ENCODE measurements around the gene PROM1.

The PROM1 gene

DNA sequence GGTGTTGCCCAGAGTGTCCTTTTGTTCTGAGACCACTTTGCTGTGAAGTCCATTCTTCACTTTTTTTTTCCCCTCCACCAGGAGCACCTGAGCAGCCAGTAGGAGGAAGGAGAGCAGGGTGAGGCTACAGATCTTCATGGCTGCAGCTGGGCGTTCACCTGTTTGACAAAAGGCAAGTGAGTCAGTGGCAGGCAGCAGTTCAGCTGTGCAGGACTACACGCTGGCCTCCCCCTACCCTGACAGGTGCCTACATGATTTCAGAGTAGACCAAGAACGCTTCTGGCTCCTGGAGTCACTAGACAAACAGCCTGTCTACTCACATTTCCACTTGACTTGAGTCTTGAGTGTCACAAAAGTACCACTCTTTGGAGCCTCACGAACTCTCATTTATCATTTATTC, 147.3 kb downstream of the PROM1 start:
- DNase-seq = no peak

DNA sequence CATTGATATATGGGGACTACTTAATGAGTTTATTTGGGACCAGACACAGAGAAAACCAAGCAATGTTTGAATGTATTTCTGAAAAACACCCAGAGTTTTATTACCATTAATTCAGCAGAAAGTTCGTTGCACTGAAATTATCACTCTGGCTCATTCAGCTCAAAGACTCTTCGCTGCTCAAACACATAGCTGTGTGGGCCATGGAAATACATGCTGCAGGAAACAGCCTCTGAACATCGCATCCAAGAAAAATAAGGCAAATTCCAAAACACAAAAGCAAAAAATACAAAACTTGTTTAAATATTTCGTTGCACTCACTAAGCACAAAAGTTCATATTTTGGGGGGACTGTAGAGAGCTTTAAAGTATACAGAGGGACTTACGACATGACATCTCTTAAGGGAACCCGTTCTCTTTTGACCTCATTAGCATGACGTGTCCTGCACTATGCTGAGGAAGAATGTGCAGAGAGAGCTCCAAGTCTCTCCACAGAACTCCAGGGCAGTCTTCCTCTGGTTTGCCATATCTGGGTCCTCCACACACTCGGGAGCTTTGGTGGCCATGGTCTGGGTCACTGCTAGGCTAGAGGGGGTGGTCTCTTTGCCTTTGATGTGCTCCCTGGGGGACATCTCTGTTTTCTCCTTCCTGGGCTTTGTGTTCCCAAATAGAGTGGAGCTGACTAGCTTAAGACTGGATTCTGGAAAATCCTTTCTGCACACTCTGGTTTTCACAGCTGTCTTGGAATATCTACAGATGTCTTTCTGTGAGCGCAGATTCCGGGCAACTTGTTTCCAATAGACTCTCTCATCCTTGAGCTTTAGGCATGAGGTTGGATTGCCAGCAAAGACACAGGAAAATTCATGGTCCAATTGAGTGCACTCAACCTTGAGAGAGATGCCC, 148.1 kb downstream of the PROM1 start:
- no peak for DNase-seq

DNA sequence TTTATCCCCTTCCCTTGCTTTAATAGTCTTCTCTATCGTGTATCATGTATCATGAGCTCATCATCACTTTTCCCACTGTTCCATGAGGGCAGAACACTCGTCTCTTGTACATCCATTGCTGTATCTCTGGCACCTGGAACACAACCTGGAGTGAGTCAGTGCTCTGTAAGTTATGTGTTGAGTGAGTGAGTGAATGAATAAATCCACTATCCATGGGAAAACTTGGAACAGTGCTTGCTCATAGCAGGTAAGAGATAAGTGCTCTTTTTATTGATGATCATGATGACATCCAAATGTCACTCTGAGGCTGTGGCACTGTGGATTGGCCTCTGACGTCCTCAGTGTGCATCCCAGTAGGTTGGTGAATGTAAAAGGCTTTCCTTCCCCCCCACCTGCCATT, 149.6 kb downstream of the PROM1 start:
- no peak for DNase-seq

DNA sequence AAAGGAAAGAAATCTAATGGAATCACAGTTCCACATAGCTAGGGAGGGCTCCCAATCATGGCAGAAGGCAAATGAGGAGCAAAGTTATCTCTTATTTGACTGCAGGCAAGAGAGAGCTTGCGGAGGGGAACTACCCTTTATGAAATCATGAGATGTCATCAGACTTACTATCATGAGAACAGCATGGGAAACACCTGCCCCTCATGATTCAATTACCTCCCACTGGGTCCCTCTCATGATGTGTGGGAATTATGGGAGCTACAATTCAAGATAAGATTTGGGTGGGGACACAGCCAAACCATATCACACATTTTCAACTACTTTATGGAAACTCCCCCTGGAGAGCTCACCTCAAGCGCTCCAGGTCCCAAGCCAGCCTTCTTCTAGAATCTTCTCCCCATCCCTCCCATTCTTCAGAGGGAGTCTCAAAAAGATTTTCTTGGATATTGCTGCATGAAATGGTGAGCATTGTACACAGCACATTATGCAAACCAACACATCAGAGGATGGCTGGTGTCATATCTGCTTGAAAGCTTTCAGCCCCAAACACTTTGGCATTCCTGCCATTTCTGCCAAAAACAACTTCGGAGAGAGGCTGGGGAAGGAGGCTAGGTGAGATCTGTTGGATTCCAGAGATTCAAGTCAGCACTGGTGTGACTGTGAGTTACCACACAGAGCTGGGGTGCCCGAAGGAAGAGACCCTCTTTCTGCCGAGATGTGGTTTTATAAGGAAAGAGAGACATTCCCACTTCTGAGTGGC, 152.2 kb downstream of the PROM1 start:
- DNase-seq = no peak

DNA sequence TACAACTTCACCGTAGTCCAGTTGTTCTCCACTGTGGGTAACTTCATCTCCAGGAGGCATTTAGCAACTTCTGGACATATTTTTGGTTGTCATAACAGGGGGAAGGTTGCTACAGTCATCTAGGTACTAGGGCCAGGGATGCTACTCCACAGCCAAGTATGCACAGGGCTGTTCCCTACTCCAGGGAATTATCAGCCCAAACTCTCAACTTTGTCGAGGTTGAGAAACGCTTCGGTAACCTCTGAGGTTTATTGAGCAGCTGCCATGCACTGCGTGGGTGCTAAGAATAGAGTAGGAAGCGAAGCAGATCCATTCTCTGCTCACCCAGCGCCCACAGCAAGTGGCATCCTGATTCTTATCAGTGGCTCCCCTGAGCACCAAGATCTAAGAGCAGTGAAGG, 153.5 kb downstream of the PROM1 start:
- DNase-seq = no peak

DNA sequence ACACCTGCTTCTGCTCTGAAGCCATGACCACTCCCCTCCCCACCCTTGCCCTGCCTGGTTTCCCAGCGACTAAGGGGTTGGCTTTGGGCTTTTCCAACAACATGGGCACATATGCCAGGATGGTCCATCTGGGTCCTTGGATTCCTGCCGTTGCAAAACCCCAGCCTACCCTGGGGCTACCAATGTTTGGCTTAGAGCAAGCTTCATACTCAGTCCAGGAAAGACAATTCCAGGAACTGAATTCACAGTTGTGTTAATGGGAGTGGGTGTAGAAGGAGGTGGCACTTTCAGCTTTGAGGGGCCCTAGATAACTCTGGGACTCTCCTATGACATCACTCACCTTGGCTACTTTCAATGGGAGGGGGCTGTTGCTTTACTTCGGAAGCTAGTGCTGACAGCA, 154.3 kb downstream of the PROM1 start:
- no peak for DNase-seq

DNA sequence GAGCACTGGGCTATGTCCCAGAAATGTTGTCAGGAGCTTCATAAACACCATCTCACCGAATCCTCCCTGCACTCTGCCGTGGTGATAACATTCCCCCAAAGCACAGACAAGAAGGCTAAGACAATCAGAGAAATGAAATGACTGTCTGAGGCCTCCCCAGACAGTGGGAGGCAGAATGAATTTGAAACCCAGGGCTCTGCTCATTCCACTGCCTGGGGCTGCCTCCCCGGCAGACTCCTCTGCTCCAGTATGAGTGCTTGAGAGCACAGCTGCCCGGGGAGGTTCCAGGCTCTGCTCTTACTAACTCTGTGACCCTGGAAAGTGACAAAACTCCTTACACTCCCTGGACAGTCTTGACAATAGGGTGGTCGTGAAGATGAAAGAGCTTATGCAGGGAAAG, 154.9 kb downstream of the PROM1 start:
- DNase-seq = no peak

DNA sequence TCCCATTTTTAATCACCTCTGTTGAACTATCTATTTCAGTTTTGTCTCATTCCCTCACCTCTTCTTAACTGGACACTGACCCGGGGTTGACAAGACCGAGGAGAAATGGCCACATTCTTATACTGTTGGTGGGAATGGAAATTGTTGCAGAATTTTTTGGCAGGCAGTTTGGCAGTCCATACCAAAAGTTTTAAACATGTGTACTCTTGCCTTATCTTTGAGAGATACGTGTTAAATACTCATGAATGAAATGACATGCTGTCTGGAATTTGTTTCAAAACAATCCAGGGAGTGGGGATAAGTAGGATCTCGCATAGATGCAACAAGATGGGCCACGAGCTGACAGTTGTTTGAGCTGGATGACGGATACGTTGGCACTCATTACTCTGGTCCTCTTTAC, 157.3 kb downstream of the PROM1 start:
- no peak for DNase-seq

DNA sequence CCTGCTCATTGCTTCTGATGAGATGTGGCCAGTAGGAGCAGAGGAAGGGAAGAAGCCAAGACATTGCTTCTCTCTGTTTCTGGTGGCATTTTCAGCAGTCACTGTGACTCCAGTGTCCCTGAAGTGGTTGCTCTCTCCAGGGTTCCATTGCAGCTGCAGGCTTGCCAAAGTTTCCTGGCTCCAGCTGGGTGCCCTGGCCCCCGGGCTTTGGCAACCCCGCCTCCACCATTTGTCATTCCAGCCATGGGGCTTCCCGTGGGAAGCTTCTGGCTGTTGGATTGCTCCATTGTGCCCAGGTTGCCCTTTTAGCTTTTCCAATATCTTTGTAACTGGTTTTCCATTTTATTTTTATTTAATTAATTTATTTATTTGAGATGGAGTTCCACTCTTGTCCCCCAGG, 158.0 kb downstream of the PROM1 start:
- no peak for DNase-seq

DNA sequence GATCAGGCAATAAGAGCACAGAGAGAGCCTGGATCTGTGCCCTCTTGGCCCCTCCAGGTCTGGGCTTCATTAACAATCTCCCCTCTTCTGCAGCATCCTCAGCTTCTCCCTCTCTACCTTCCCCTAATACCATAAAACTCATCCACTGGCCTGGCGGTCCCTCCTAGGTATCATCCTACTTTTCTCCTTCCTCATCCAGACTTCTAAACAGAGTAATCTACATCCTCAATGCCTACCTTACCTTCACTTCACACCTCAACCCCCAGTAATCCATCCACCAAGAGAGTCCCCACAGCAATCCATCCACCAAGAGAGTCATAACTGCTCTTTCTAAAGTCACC, 162.3 kb downstream of the PROM1 start:
- no peak for DNase-seq

DNA sequence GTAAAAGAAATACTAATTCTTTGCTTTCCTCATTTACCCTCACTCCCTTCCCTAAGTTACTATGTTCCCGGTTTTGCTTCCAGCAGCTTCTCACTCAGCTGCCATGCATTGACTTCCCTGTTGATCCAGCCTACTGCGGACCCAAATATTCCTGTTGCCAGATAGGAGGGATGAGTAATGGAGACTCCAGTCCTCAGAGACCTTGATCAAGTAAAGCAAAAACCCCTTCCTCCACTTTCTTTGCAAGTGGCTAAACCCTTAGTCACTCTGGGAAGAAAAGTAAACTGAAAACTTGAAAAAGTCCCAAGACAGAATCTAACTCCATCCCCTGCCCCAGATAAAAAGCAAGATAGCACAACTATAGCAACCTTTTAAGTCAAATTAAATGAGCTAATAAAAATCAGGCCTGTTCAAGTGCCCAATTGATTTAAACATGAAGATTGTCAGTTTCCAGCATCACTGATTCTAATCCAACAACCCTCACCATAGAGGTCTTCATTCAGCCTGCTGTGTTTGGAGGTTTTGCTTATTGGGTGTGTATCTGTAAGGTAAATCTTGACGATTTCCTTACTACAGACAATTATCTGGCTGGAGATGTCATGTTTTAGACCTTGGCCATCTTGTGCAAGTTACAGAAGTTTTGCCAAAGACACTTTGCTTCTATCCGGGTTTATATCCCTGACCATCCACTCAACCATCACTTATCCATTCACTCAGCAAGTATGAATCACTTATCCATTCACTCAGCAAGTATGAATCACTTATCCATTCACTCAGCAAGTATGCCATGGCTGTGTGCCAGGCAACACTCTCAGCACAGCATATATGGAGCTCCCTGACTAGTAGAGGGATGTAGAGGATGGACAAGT, 162.9 kb downstream of the PROM1 start:
- no peak for DNase-seq

DNA sequence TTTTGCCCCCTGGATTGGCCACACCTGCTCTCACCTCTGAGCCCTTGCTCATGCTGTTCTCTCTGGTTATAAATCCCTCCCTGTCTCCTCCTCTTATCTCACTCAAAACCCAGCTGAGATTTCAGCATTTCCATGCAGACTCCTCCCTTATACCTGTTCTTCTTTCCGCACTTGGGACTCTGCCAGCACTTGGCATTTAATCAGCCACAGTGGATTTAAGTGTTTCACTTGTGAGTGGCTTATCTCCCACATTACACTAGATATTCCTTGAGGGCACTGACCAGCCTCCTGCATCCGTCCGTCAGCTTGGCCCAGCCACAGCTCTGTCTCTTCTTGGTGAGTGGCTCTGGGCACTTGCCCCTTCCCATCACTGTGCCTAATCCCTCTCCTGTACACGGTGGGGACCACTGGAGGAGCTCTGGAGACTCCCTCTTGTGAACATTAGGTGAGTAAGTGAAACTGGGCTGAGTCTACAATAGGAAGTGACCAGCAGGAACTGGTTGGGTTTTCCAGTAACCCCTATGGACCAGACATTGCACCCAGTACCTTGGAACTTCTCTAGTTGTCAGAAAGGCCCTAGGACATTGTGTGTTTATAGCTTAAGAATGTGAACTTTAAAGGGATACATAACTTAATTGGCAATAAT, 165.2 kb downstream of the PROM1 start:
- no peak for DNase-seq
